Heart right ventricle (tissue), 16 donors: ENCODE measurements around the gene HYAL3. TPM values are rescaled to one million over a fixed set of nuclear protein-coding genes. Genes with fewer than 3 reads are reported as not detected.

ENCODE experiments used
- ATAC-seq, 8 donors: fragments of 200-7000 bp; cut with Tn5 transposase; one replicate each; pipeline ENCODE4 v1.9.1; 2020; ENCODE audit warnings: mild to moderate bottlenecking in 8 of 8, moderate library complexity in 8 of 8, moderate number of reproducible peaks in 1 of 8
- DNase-seq, 2 donors: peaks; one replicate each; pipeline ENCODE4 v3.0.0-alpha.2; 2020
- H3K27ac ChIP-seq, 10 donors: fragments of 200-600 bp; sonication (generic) in 2 of 10; one replicate each; pipeline versions ENCODE4 v1.5.0 to v1.8.0; 2020 to 2022; ENCODE audit warnings: mild to moderate bottlenecking in 3 of 10
- H3K27me3 ChIP-seq, 7 donors: fragments of 200-600 bp; one replicate each; pipeline ENCODE4 v1.8.0; 2021 to 2022; ENCODE audit warnings: mild to moderate bottlenecking in 2 of 7
- H3K36me3 ChIP-seq, 9 donors: fragments of 200-600 bp; sonication (generic) in 1 of 9; one replicate each; pipeline versions ENCODE4 v1.5.0 to v1.8.0; 2020 to 2022; ENCODE audit warnings: mild to moderate bottlenecking in 2 of 9
- H3K4me1 ChIP-seq, 9 donors: fragments of 200-600 bp; sonication (generic) in 1 of 9; one replicate each; pipeline versions ENCODE4 v1.5.0 to v1.8.0; 2020 to 2022; ENCODE audit warnings: mild to moderate bottlenecking in 4 of 9
- H3K4me3 ChIP-seq, 10 donors: fragments of 200-600 bp; sonication (generic) in 2 of 10; one replicate each; pipeline versions ENCODE4 v1.5.0 to v1.8.0; 2020 to 2022; ENCODE audit warnings: mild to moderate bottlenecking in 7 of 10, moderate library complexity in 2 of 10
- H3K9me3 ChIP-seq, 11 donors: fragments of 200-600 bp in 10 of 11; sonication (generic) in 2 of 11; one replicate each; pipeline versions ENCODE4 v1.5.0 to v1.8.0; 2013 to 2022; ENCODE audit warnings: mild to moderate bottlenecking in 2 of 11, control low read depth in 1 of 11, moderate library complexity in 1 of 11
- CTCF ChIP-seq, 9 donors: fragments of 200-600 bp; sonication (generic) in 2 of 9; IDR thresholded peaks; one replicate each; pipeline versions ENCODE4 v1.5.0 to v1.8.0; 2021 to 2022; ENCODE audit warnings: antibody characterized with exemption in 9 of 9, mild to moderate bottlenecking in 5 of 9, moderate library complexity in 1 of 9
- WGBS, 2 donors: extraction: QIAGEN DNeasy Blood & Tissue Kit; methylation state at CpG; one replicate each; pipeline ENCODE4 v1.1.7; 2013; ENCODE audit warnings: inconsistent platforms in 1 of 2; 5-methylcytosine and 5-hydroxymethylcytosine counted together
- intact Hi-C, 10 donors: fragments of 100-400 bp; cut with DNase I; formaldehyde crosslinking; loops; one replicate each; pipeline versions ENCODE4 v1.11.1 to v1.14.2; 2022
- polyA plus RNA-seq, 2 donors: library from polyadenylated mRNA; stranded (reverse); fragments of 200-250 nt; gene quantifications; one replicate each; pipeline ENCODE4 v1.2.3, GENCODE V29; 2013
- total RNA-seq, 10 donors: library from RNA; stranded (reverse); fragmentation: NEBNext Ultra II Directional in 3 of 10; extraction: Animal tissue kit (Norgen Biotek cat#: 25700) in 3 of 10; gene quantifications; one replicate each; pipeline versions ENCODE4 v1.2.1 to v1.2.4, GENCODE V29; 2021 to 2023
- donor health status: Arrhythmogenic right ventricular cardiomyopathy.
- donor health status: ischemic (EF 13 %, LVEDD 7.1; RV severe dilation, severe dysfunction).
- donor health status: healthy with polysubstance abuse.
- donor health status: DM: no; HTN: yes; CAD: no.
- donor health status: DM: no; HTN: no; CAD: no.
- donor health status: ischemic (EF 25% LVEDD 6.9; RV normal size, moderate dysfunction).
- donor health status: ischemic (EF 25% LVEDD 5.7; RV mildly dilated, moderate dysfunction).
- donor health status: healthy.
- donor health status: DM: yes; HTN: yes; CAD: no.
- donor health status: Ischemic cardiomyopathy.
- donor health status: ischemic (EF 35%, LVEDD 5.7; RV mildly dilated, moderate dysfunction).
- donor health status: nonischemic (EF 11% LVEDD 7.7; RV severe dilation, severe dysfunction).
- donor health status: DM: yes; HTN: yes; CAD: no.
- donor health status: PGD.
- donor health status: ischemic (EF 29% LVEDD 5.4; RV normal size, mild dysfunction).
- donor health status: nonischemic (EF 23%, LVEDD 6.1; RV moderate dilation, normal function).

The HYAL3 gene
- total and polyA plus RNA-seq, 12 donors, result 0.80 to 3.0 (median 2.0) TPM

GRCh38 chr3:50275996-50276761 lies 23.0 kb downstream of the HYAL3 start:
- no peak overlapping the region for H3K27ac ChIP-seq
- no peak overlapping the region for H3K4me3 ChIP-seq
- H3K9me3 ChIP-seq, result no peaks in the 10 kb centered on the region
- peaks cover 6 to 64% (median 36%) of the 10 kb centered on the region in 9 donors for H3K4me1 ChIP-seq
- H3K27me3 ChIP-seq, result peaks cover 0 to 47% (median 10%) of the 10 kb centered on the region in 7 donors
- no peak for TF ChIP-seq CTCF (IDR thresholded peaks at IDR 0.05)
- ATAC-seq (no peak), DNase-seq (no peak)
- intact Hi-C loops, result loop anchor here in 4 of 10 donors (2.0 to 10.0 kb wide), 3 partner anchors 49 to 151 kb away; no protein-coding TSS in a partner anchor
- WGBS, 2 donors, result 48 to 54% methylated on average over 77 to 79 of the region's 79 CpGs
- peaks cover 0 to 8% (median 0%) of the 10 kb centered on the region in 9 donors for H3K36me3 ChIP-seq

- peaks cover 6 to 59% (median 36%) of the 10 kb centered on the region in 9 donors for H3K4me1 ChIP-seq
- 33 to 43% methylated on average over 64 to 65 of the region's 65 CpGs for WGBS, 2 donors
- peaks cover 0 to 47% (median 10%) of the 10 kb centered on the region in 7 donors for H3K27me3 ChIP-seq
- DNase-seq (peak in 1 of 2 donors; percentile 17), ATAC-seq (no peak)
- no peak for TF ChIP-seq CTCF (IDR thresholded peaks at IDR 0.05)
- intact Hi-C loops, result loop anchor here in 4 of 10 donors (2.0 to 10.0 kb wide), 3 partner anchors 49 to 151 kb away; no protein-coding TSS in a partner anchor
- no peaks in the 10 kb centered on the region for H3K9me3 ChIP-seq
- H3K27ac ChIP-seq, result no peak overlapping the region
- H3K4me3 ChIP-seq, result no peak overlapping the region
- H3K36me3 ChIP-seq, result peaks cover 0 to 8% (median 0%) of the 10 kb centered on the region in 9 donors
Measured at GRCh38 chr3:50275141-50275995, 23.8 kb downstream of the HYAL3 start.

- DNase-seq, result peak in 1 of 2 donors; percentile 65
- no peak overlapping the region for H3K4me3 ChIP-seq
- H3K27ac ChIP-seq, result no peak overlapping the region
- H3K4me1 ChIP-seq, result peaks cover 6 to 58% (median 36%) of the 10 kb centered on the region in 9 donors
- intact Hi-C loops, result loop anchor here in 7 of 10 donors (2.0 to 10.0 kb wide), 7 partner anchors 47 to 152 kb away; partner anchors contain the start of genes GNAT1 (in 1 of the 7) and HYAL2 (in 1 of the 7)
- TF ChIP-seq CTCF (IDR thresholded peaks at IDR 0.05), result peak; percentile 59 to 80 (median 73)
- H3K27me3 ChIP-seq, result peaks cover 0 to 47% (median 10%) of the 10 kb centered on the region in 7 donors
- peaks cover 0 to 8% (median 0%) of the 10 kb centered on the region in 9 donors for H3K36me3 ChIP-seq
- peak in 4 of 8 donors; percentile 6 to 32 (median 24) for ATAC-seq
- WGBS, 2 donors, result 26 to 32% methylated on average over 26 of the region's 26 CpGs
- H3K9me3 ChIP-seq, result no peaks in the 10 kb centered on the region
Measured at GRCh38 chr3:50274371-50275104, 24.7 kb downstream of the HYAL3 start.
